BJ (cell line): ENCODE measurements around the gene C7orf57. TPM values are rescaled to one million over a fixed set of nuclear protein-coding genes. Genes with fewer than 3 reads are reported as not detected.

Source experiments
- CTCF ChIA-PET: fragments of 350-600 bp; formaldehyde crosslinking; extraction: SDS; loops from one replicate; lab custom pipeline; 2021; ENCODE audit warnings: antibody characterized with exemption, inconsistent platforms; lab: Yijun Ruan, JAX
- POLR2A ChIA-PET: fragments of 300-600 bp; sonication (Branson Sonifier 250); formaldehyde crosslinking; extraction: SDS; loops from one replicate; lab custom pipeline; 2021; ENCODE audit warnings: antibody characterized with exemption; lab: Charles Lee
- DNase-seq: peaks from one replicate; pipeline ENCODE4 v3.0.0-alpha.2; 2011; ENCODE audit warnings: low read depth
- H3K27me3 ChIP-seq: 2 replicates; pipeline ENCODE4 v1.6.0; 2011; ENCODE audit warnings: low read length; ENCODE audit not compliant: control insufficient read depth, insufficient read depth
- H3K36me3 ChIP-seq: 2 replicates; pipeline ENCODE4 v1.5.1; 2011; ENCODE audit warnings: low read length; ENCODE audit not compliant: control insufficient read depth, insufficient read depth
- H3K4me3 ChIP-seq: 2 replicates; pipeline ENCODE4 v1.5.1; 2011; ENCODE audit warnings: low read depth, mild to moderate bottlenecking, control low read depth, low read length
- CTCF ChIP-seq: IDR thresholded peaks from 2 replicates; pipeline ENCODE4 v1.5.1; 2011; ENCODE audit warnings: low read depth, mild to moderate bottlenecking, control low read depth, inconsistent platforms, low read length, moderate library complexity; ENCODE audit not compliant: insufficient read depth
- polyA plus RNA-seq: library from polyadenylated mRNA; depleted of rRNA; stranded (reverse); fragments of >200 nt; gene quantifications from 2 replicates; pipeline ENCODE4 v1.2.3, GENCODE V29; 2011

The C7orf57 gene
- polyA plus RNA-seq, 1 experiment, result 0.07 TPM

- Histone ChIP-seq H3K4me3 (no peak overlapping the region), H3K27me3 (no peaks in the 10 kb centered on the region), H3K36me3 (no peaks in the 10 kb centered on the region)
- no peak for DNase-seq
- TF ChIP-seq CTCF, result no peak
- POLR2A ChIA-PET, result no interaction called here
- CTCF ChIA-PET, result interaction anchor here (0.5 kb wide), 1 partner anchor 54 kb away, joined by 3 read pairs; no protein-coding TSS in a partner anchor
Observed at GRCh38 chr7:48059706-48060105, 24.4 kb downstream of the C7orf57 start.

GRCh38 chr7:48063985-48064384, 28.6 kb downstream of the C7orf57 start:
- Histone ChIP-seq H3K27me3 (no peaks in the 10 kb centered on the region), H3K4me3 (no peak overlapping the region), H3K36me3 (no peaks in the 10 kb centered on the region)
- POLR2A ChIA-PET, result no interaction called here
- no peak for TF ChIP-seq CTCF
- DNase-seq, result no peak
- CTCF ChIA-PET, result no interaction called here

- Histone ChIP-seq H3K27me3 (no peaks in the 10 kb centered on the region), H3K36me3 (no peaks in the 10 kb centered on the region), H3K4me3 (no peak overlapping the region)
- no peak for TF ChIP-seq CTCF
- ChIA-PET POLR2A (no interaction called here), CTCF (no interaction called here)
- DNase-seq, result no peak
Observed at GRCh38 chr7:48067475-48067874, 32.1 kb downstream of the C7orf57 start.

- TF ChIP-seq CTCF, result no peak
- DNase-seq, result no peak
- Histone ChIP-seq H3K27me3 (no peaks in the 10 kb centered on the region), H3K36me3 (no peaks in the 10 kb centered on the region), H3K4me3 (no peak overlapping the region)
- ChIA-PET CTCF (interaction anchor here (0.8 kb wide), 1 partner anchor 11 kb away, joined by 3 read pairs; no protein-coding TSS in a partner anchor), POLR2A (no interaction called here)
Observed at GRCh38 chr7:48074204-48074654, 38.9 kb downstream of the C7orf57 start.

- ChIA-PET CTCF (interaction anchor here (1.3 kb wide), 1 partner anchor 15 kb away, joined by 4 read pairs; no protein-coding TSS in a partner anchor), POLR2A (no interaction called here)
- Histone ChIP-seq H3K4me3 (no peak overlapping the region), H3K36me3 (no peaks in the 10 kb centered on the region), H3K27me3 (no peaks in the 10 kb centered on the region)
- no peak for DNase-seq
- TF ChIP-seq CTCF, result no peak
Observed at GRCh38 chr7:48077423-48077822, 42.1 kb downstream of the C7orf57 start.
